Left renal cortex interstitium (tissue), 4 donors: ENCODE results near the gene TTC23L. TPM values are rescaled to one million over a fixed set of nuclear protein-coding genes. Genes with fewer than 3 reads are reported as not detected.
"Not testable (repeated sequence)": the region's sequence is repeated elsewhere in the genome, so short reads cannot be mapped to it uniquely, and the experiment has no call there.

Experiments
- DNase-seq, 4 donors: peaks; one replicate each; pipeline ENCODE4 v3.0.0-alpha.2; 2013; ENCODE audit warnings: low read depth in 4 of 4, low spot score in 2 of 4, missing footprints in 1 of 4
- polyA plus RNA-seq, 4 donors: library from polyadenylated mRNA; unstranded; fragments of 120-200 nt; gene quantifications; one replicate each; pipeline ENCODE4 v1.2.1, GENCODE V29; 2013; ENCODE audit not compliant: insufficient read length in 4 of 4

TTC23L gene
- polyA plus RNA-seq, 4 donors: 3.2 to 4.5 (median 3.8) TPM

- DNase-seq: no peak
Measured at GRCh38 chr5:34915856-34916192, 76.9 kb downstream of the TTC23L start.

- DNase-seq: no peak
Measured at GRCh38 chr5:34916518-34916917, 77.6 kb downstream of the TTC23L start.

- DNase-seq: no peak
Measured at GRCh38 chr5:34918025-34918424, 79.1 kb downstream of the TTC23L start.

GRCh38 chr5:34919077-34919476 is 80.1 kb downstream of the TTC23L start:
- DNase-seq: no peak

- not testable (repeated sequence) for DNase-seq
Measured at GRCh38 chr5:34923256-34923655, 84.3 kb downstream of the TTC23L start.

- DNase-seq: no peak
Measured at GRCh38 chr5:34923694-34924461, 84.9 kb downstream of the TTC23L start.

- no peak for DNase-seq
Measured at GRCh38 chr5:34924462-34924765, 85.5 kb downstream of the TTC23L start.

GRCh38 chr5:34926318-34926888 is 87.4 kb downstream of the TTC23L start:
- DNase-seq: no peak

GRCh38 chr5:34927785-34928184 is 88.8 kb downstream of the TTC23L start:
- DNase-seq: no peak

- no peak for DNase-seq
Measured at GRCh38 chr5:34928267-34928666, 89.3 kb downstream of the TTC23L start.

GRCh38 chr5:34929134-34929719 is 90.3 kb downstream of the TTC23L start, which contains the start of gene DNAJC21:
Gene DNAJC21, plus strand, starts transcription at chr5:34929559. Its CDS starts 261 bp downstream, at chr5:34929820.
- peak; percentile 75 to 94 (median 88) for DNase-seq

- DNase-seq: peak in 3 of 4 donors; percentile 59 to 75 (median 67)
Measured at GRCh38 chr5:34929720-34930461, 90.9 kb downstream of the TTC23L start.

GRCh38 chr5:34930462-34930844 is 91.5 kb downstream of the TTC23L start:
- DNase-seq: peak in 1 of 4 donors; percentile 17

GRCh38 chr5:34930870-34931269 is 91.9 kb downstream of the TTC23L start:
- no peak for DNase-seq

- DNase-seq: no peak
Measured at GRCh38 chr5:34932947-34933346, 94.0 kb downstream of the TTC23L start.

- no peak for DNase-seq
Measured at GRCh38 chr5:34941936-34942335, 103.0 kb downstream of the TTC23L start.

- no peak for DNase-seq
Measured at GRCh38 chr5:34944044-34944443, 105.1 kb downstream of the TTC23L start.

GRCh38 chr5:34944460-34945047 is 105.6 kb downstream of the TTC23L start:
- DNase-seq: no peak
